H9 (cell line): ENCODE data around the gene TIGD3. TPM values are rescaled to one million over a fixed set of nuclear protein-coding genes. Genes with fewer than 3 reads are reported as not detected.

Experiments
- DNase-seq: peaks from one replicate; pipeline ENCODE4 v3.0.0-alpha.2; 2017
- H2AFZ ChIP-seq: one replicate; pipeline ENCODE4 v1.6.1; 2013; ENCODE audit warnings: mild to moderate bottlenecking, low read length, control low read depth, moderate library complexity
- H2AK5ac ChIP-seq: 2 replicates; pipeline ENCODE4 v1.6.1; 2013; ENCODE audit warnings: low read length, control low read depth, mixed read lengths; ENCODE audit not compliant: insufficient read length
- H2BK120ac ChIP-seq: one replicate; pipeline ENCODE4 v1.6.1; 2013; ENCODE audit warnings: low read depth, mild to moderate bottlenecking, low read length, control low read depth, inconsistent platforms; ENCODE audit not compliant: poor library complexity, severe bottlenecking
- H2BK12ac ChIP-seq: 2 replicates; pipeline ENCODE4 v1.6.1; 2013; ENCODE audit warnings: low read length, control low read depth, mixed read lengths, low read depth; ENCODE audit not compliant: insufficient read length
- H2BK15ac ChIP-seq: 2 replicates; pipeline ENCODE4 v1.6.1; 2013; ENCODE audit warnings: low read depth, low read length, control low read depth
- H2BK20ac ChIP-seq: one replicate; pipeline ENCODE4 v1.6.1; 2013; ENCODE audit warnings: low read depth, mild to moderate bottlenecking, low read length, control low read depth, inconsistent platforms; ENCODE audit not compliant: poor library complexity, severe bottlenecking
- H2BK5ac ChIP-seq: 2 replicates; pipeline ENCODE4 v1.6.1; 2013; ENCODE audit warnings: low read length, control low read depth, mixed read lengths; ENCODE audit not compliant: insufficient read length
- H3K14ac ChIP-seq: 2 replicates; pipeline ENCODE4 v1.6.1; 2013; ENCODE audit warnings: low read length, control low read depth; ENCODE audit not compliant: insufficient read depth
- H3K18ac ChIP-seq: 2 replicates; pipeline ENCODE4 v1.6.1; 2013; ENCODE audit warnings: low read depth, mild to moderate bottlenecking, mixed read lengths, low read length, control low read depth; ENCODE audit not compliant: insufficient read length
- H3K23ac ChIP-seq: 2 replicates; pipeline ENCODE4 v1.6.1; 2013; ENCODE audit warnings: low read length, control low read depth, mixed read lengths, low read depth; ENCODE audit not compliant: insufficient read length
- H3K23me2 ChIP-seq: 2 replicates; pipeline ENCODE4 v1.6.1; 2013; ENCODE audit warnings: low read depth, mild to moderate bottlenecking, mixed read lengths, low read length, control low read depth; ENCODE audit not compliant: insufficient read length, poor library complexity, severe bottlenecking
- H3K27ac ChIP-seq: 2 replicates; pipeline ENCODE4 v1.5.1; 2013; ENCODE audit warnings: low read length, control low read depth, mixed read lengths, low read depth; ENCODE audit not compliant: insufficient read length
- H3K27me3 ChIP-seq: 2 replicates; pipeline ENCODE4 v1.6.1; 2013; ENCODE audit warnings: low read length, control low read depth, inconsistent platforms; ENCODE audit not compliant: insufficient read depth
- H3K4ac ChIP-seq: 2 replicates; pipeline ENCODE4 v1.6.1; 2013; ENCODE audit warnings: low read depth, mild to moderate bottlenecking, control low read depth, inconsistent platforms, low read length, moderate library complexity
- H3K4me1 ChIP-seq: 2 replicates; pipeline ENCODE4 v1.6.1; 2013; ENCODE audit warnings: low read length, control low read depth, inconsistent platforms; ENCODE audit not compliant: insufficient read depth
- H3K4me2 ChIP-seq: 2 replicates; pipeline ENCODE4 v1.6.1; 2013; ENCODE audit warnings: low read length, control low read depth, mixed read lengths; ENCODE audit not compliant: insufficient read length, insufficient read depth
- H3K56ac ChIP-seq: 2 replicates; pipeline ENCODE4 v1.6.1; 2013; ENCODE audit warnings: low read depth, mild to moderate bottlenecking, mixed read lengths, low read length, control low read depth; ENCODE audit not compliant: insufficient read length
- H3K79me1 ChIP-seq: 2 replicates; pipeline ENCODE4 v1.6.1; 2013; ENCODE audit warnings: low read depth, mild to moderate bottlenecking, moderate library complexity, low read length, control low read depth, inconsistent platforms; ENCODE audit not compliant: insufficient read depth, poor library complexity, severe bottlenecking
- H3K79me2 ChIP-seq: 2 replicates; pipeline ENCODE4 v1.6.1; 2013; ENCODE audit warnings: low read length, control low read depth, inconsistent platforms; ENCODE audit not compliant: insufficient read depth
- H3K9ac ChIP-seq: 2 replicates; pipeline ENCODE4 v1.6.1; 2013; ENCODE audit warnings: low read length, control low read depth, mixed read lengths; ENCODE audit not compliant: insufficient read length; ENCODE audit errors: extremely low read depth
- H3K9me3 ChIP-seq: one replicate; pipeline ENCODE4 v1.6.1; 2013; ENCODE audit warnings: low read depth, low read length, inconsistent platforms; ENCODE audit not compliant: control insufficient read depth
- H3T11ph ChIP-seq: one replicate; pipeline ENCODE4 v1.6.1; 2013; ENCODE audit warnings: mild to moderate bottlenecking, low read length, control low read depth, inconsistent platforms
- H4K20me1 ChIP-seq: one replicate; pipeline ENCODE4 v1.6.1; 2013; ENCODE audit not compliant: control insufficient read depth, insufficient read length, insufficient read depth
- H4K5ac ChIP-seq: 2 replicates; pipeline ENCODE4 v1.6.1; 2013; ENCODE audit warnings: low read depth, mild to moderate bottlenecking, mixed read lengths, low read length, control low read depth; ENCODE audit not compliant: insufficient read length
- H4K8ac ChIP-seq: replicated peaks from 2 replicates; pipeline ENCODE4 v1.6.1; 2013; ENCODE audit warnings: low read length, control low read depth, mixed read lengths, low read depth; ENCODE audit not compliant: insufficient read length
- H4K91ac ChIP-seq: 2 replicates; pipeline ENCODE4 v1.6.1; 2013; ENCODE audit warnings: low read depth, mild to moderate bottlenecking, moderate library complexity, mixed read lengths, low read length, control low read depth; ENCODE audit not compliant: insufficient read length
- H3K27ac Mint-ChIP-seq, 3 experiments: 2 replicates in 2 of 3; 3 replicates in 1 of 3; pipeline ENCODE4 v1.8.0; 2020 to 2021; ENCODE audit warnings: mixed read lengths in 3 of 3, mild to moderate bottlenecking in 1 of 3, moderate library complexity in 1 of 3
- H3K27me3 Mint-ChIP-seq: 2 replicates; pipeline ENCODE4 v1.8.0; 2021; ENCODE audit warnings: low read depth, mild to moderate bottlenecking, moderate library complexity, mixed read lengths
- H3K36me3 Mint-ChIP-seq, 3 experiments: 2 replicates in 2 of 3; 3 replicates in 1 of 3; pipeline ENCODE4 v1.8.0; 2020 to 2021; ENCODE audit warnings: low read depth in 3 of 3, mixed read lengths in 3 of 3; ENCODE audit not compliant: insufficient read depth in 1 of 3
- H3K4me1 Mint-ChIP-seq, 2 experiments: 2 replicates each; pipeline ENCODE4 v1.8.0; 2020; ENCODE audit warnings: mixed read lengths in 2 of 2
- H3K4me3 Mint-ChIP-seq, 2 experiments: 2 replicates in 1 of 2; 3 replicates in 1 of 2; pipeline ENCODE4 v1.8.0; 2020 to 2021; ENCODE audit warnings: mild to moderate bottlenecking in 2 of 2, mixed read lengths in 2 of 2, moderate library complexity in 1 of 2
- H3K9me3 Mint-ChIP-seq, 2 experiments: 2 replicates in 1 of 2; 3 replicates in 1 of 2; pipeline ENCODE4 v1.8.0; 2020; ENCODE audit warnings: mild to moderate bottlenecking in 2 of 2, mixed read lengths in 2 of 2, moderate library complexity in 1 of 2
- whole genome bisulfite sequencing: extraction: QIAGEN DNeasy Blood & Tissue Kit; methylation state at CpG from one replicate; pipeline ENCODE4 v1.1.7; 2013; ENCODE audit warnings: missing lambda C conversion rate, low lambda C conversion rate, mixed read lengths; ENCODE audit not compliant: insufficient read length; ENCODE audit errors: extremely low coverage; 5-methylcytosine and 5-hydroxymethylcytosine counted together
- total RNA-seq: library from RNA; stranded (reverse); gene quantifications from 2 replicates; pipeline ENCODE4 v1.2.1, GENCODE V29; 2021
- TF ChIP-seq, protein P1 (sequence below): fragments of 200-600 bp; sonication (generic); conservative IDR thresholded peaks from 3 replicates; pipeline ENCODE4 v1.8.0; 2021; ENCODE audit warnings: antibody characterized with exemption, mild to moderate bottlenecking

TIGD3 gene
- total RNA-seq, 1 experiment from 2014 or later: 0.66 TPM

DNA sequence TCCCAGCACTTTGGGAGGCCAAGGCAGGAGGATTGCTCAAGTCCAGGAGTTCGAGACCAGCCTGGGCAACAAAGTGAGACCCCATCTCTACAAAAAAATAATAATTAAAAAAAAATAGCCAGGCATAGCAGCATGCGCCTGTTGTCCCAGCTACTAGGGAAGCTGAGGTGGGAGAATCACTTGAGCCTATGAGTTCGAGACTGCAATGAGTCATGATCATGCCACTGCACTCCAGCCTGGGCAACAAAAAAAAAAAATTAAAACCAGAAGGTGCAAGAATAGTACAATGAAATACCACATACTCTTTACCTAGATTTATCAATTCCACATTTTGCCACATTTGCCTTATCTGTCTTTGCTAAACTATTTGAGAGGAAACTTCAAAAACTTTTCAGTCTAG is 12.7 kb upstream of the TIGD3 start:
- Histone ChIP-seq H4K5ac (no peak overlapping the region), H3K9ac (no peak overlapping the region), H2BK12ac (no peak overlapping the region), H2BK20ac (no peak overlapping the region), H2BK120ac (no peak overlapping the region), H3K14ac (no peak overlapping the region), H3K4me1 (no peaks in the 10 kb centered on the region), H3K27me3 (no peaks in the 10 kb centered on the region), H2AFZ (no peak overlapping the region), H3K56ac (no peak overlapping the region), H3K27ac (no peak overlapping the region), H3T11ph (no peak overlapping the region), H4K20me1 (no peaks in the 10 kb centered on the region), H4K91ac (no peak overlapping the region), H3K4ac (no peak overlapping the region), H3K23ac (no peak overlapping the region), H2BK15ac (no peak overlapping the region), H2AK5ac (no peak overlapping the region), H3K23me2 (no peaks in the 10 kb centered on the region), H2BK5ac (no peak overlapping the region), H3K4me2 (no peak overlapping the region), H3K79me2 (peaks cover 3% of the 10 kb centered on the region; the same call in 1 of the 2 replicates), H3K9me3 (no peaks in the 10 kb centered on the region), H3K18ac (no peak overlapping the region), H4K8ac (no peak overlapping the region), H3K79me1 (peaks cover 2% of the 10 kb centered on the region)
- Mint-ChIP-seq H3K27me3 (no peaks in the 10 kb centered on the region), H3K4me3 (no peak overlapping the region), H3K36me3 (peaks cover 39 to 79% (median 75%) of the 10 kb centered on the region in 3 experiments), H3K9me3 (no peaks in the 10 kb centered on the region), H3K4me1 (no peaks in the 10 kb centered on the region), H3K27ac (no peak overlapping the region)
- no CpG with 5 or more reads among the region's 3 CpGs for WGBS
- no peak for DNase-seq
- TF ChIP-seq, protein P1, sequence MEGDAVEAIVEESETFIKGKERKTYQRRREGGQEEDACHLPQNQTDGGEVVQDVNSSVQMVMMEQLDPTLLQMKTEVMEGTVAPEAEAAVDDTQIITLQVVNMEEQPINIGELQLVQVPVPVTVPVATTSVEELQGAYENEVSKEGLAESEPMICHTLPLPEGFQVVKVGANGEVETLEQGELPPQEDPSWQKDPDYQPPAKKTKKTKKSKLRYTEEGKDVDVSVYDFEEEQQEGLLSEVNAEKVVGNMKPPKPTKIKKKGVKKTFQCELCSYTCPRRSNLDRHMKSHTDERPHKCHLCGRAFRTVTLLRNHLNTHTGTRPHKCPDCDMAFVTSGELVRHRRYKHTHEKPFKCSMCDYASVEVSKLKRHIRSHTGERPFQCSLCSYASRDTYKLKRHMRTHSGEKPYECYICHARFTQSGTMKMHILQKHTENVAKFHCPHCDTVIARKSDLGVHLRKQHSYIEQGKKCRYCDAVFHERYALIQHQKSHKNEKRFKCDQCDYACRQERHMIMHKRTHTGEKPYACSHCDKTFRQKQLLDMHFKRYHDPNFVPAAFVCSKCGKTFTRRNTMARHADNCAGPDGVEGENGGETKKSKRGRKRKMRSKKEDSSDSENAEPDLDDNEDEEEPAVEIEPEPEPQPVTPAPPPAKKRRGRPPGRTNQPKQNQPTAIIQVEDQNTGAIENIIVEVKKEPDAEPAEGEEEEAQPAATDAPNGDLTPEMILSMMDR: no peak
